Endodermal cell (in vitro differentiated cells): Measurements from ENCODE around the gene SPON1. TPM values are rescaled to one million over a fixed set of nuclear protein-coding genes. Genes with fewer than 3 reads are reported as not detected.
A peak's percentile ranks its signal among the peaks of the same experiment; 100 is the strongest.

Experiments
- DNase-seq: peaks from one replicate; pipeline ENCODE4 v3.0.0-alpha.2; 2017
- H3K27ac ChIP-seq: 2 replicates; pipeline ENCODE4 v1.5.1; 2013; ENCODE audit warnings: mild to moderate bottlenecking, low read depth, low read length, moderate library complexity
- H3K27me3 ChIP-seq: 2 replicates; pipeline ENCODE4 v1.6.1; 2013; ENCODE audit warnings: mild to moderate bottlenecking, low read length, moderate library complexity; ENCODE audit not compliant: insufficient read depth, control insufficient read depth, poor library complexity, severe bottlenecking
- H3K36me3 ChIP-seq: 2 replicates; pipeline ENCODE4 v1.7.0; 2013; ENCODE audit warnings: mild to moderate bottlenecking, low read length, moderate library complexity; ENCODE audit not compliant: control insufficient read depth, insufficient read depth
- H3K4me1 ChIP-seq: one replicate; pipeline ENCODE4 v1.7.0; 2013; ENCODE audit warnings: low read length; ENCODE audit not compliant: control insufficient read depth, insufficient read depth
- H3K4me3 ChIP-seq: 2 replicates; pipeline ENCODE4 v1.5.1; 2013; ENCODE audit warnings: mild to moderate bottlenecking, low read length, moderate library complexity
- H3K9ac ChIP-seq: 2 replicates; pipeline ENCODE4 v1.6.1; 2013; ENCODE audit warnings: mild to moderate bottlenecking, low read length, moderate library complexity; ENCODE audit not compliant: poor library complexity, severe bottlenecking; ENCODE audit errors: extremely low read depth
- H3K9me3 ChIP-seq: 2 replicates; pipeline ENCODE4 v1.6.1; 2013; ENCODE audit warnings: mild to moderate bottlenecking, low read length, moderate library complexity; ENCODE audit not compliant: control insufficient read depth
- H3K27ac Mint-ChIP-seq: 2 replicates; pipeline ENCODE4 v1.8.0; 2020; ENCODE audit warnings: mixed read lengths
- H3K27me3 Mint-ChIP-seq: 2 replicates; pipeline ENCODE4 v1.8.0; 2021; ENCODE audit warnings: mild to moderate bottlenecking, mixed read lengths; ENCODE audit not compliant: insufficient read depth
- H3K36me3 Mint-ChIP-seq: 2 replicates; pipeline ENCODE4 v1.8.0; 2020; ENCODE audit warnings: low read depth, mixed read lengths
- H3K4me1 Mint-ChIP-seq: 2 replicates; pipeline ENCODE4 v1.8.0; 2020; ENCODE audit warnings: mixed read lengths
- H3K4me3 Mint-ChIP-seq: 2 replicates; pipeline ENCODE4 v1.8.0; 2020; ENCODE audit warnings: mild to moderate bottlenecking, moderate library complexity, mixed read lengths
- H3K9me3 Mint-ChIP-seq: 2 replicates; pipeline ENCODE4 v1.8.0; 2020; ENCODE audit warnings: mild to moderate bottlenecking, mixed read lengths
- WGBS, 2 experiments: methylation state at CpG; one replicate each; pipeline versions ENCODE4 v1.1.5 to v1.1.7; 2013; ENCODE audit warnings: missing lambda C conversion rate in 2 of 2, mixed read lengths in 1 of 2; ENCODE audit not compliant: insufficient coverage in 1 of 2, insufficient read length in 1 of 2; 5-methylcytosine and 5-hydroxymethylcytosine counted together
- total RNA-seq, 2 donors: library from RNA; stranded (reverse); fragmentation: NEBNext Ultra II Directional in 1 of 2; extraction: Animal tissue kit (Norgen Biotek cat#: 25700) in 1 of 2; gene quantifications; 2 replicates in 1 of 2; 3 replicates in 1 of 2; pipeline ENCODE4 v1.2.1, GENCODE V29; 2021
- TF ChIP-seq, protein P1 (sequence below): fragments of 200-600 bp; sonication (generic); conservative IDR thresholded peaks from 2 replicates; pipeline ENCODE4 v1.5.0; 2021; ENCODE audit warnings: antibody characterized with exemption, mild to moderate bottlenecking

Gene SPON1
- total RNA-seq, 2 donors from 2014 or later = 0.13 to 1.6 TPM

DNA sequence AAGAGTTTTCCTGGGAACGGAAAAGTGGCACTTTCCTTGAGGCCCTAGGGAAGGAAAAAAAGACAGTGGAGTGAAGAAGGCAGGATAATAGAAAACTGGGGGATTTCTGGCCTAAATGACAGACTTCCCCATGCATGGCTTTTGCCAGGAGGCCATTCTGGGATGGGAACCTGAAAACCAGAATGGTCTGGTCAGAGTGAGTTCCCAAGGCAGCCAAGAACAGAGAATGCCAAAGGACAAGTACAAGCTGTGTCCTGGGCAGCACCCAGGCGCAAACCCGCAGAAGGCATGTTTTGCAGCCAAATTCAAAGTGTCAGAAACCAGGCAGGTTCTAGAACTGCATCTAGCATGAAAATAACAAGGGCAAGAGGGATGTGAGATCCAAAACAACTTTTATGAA is 162.4 kb downstream of the SPON1 start:
- TF ChIP-seq, protein P1, sequence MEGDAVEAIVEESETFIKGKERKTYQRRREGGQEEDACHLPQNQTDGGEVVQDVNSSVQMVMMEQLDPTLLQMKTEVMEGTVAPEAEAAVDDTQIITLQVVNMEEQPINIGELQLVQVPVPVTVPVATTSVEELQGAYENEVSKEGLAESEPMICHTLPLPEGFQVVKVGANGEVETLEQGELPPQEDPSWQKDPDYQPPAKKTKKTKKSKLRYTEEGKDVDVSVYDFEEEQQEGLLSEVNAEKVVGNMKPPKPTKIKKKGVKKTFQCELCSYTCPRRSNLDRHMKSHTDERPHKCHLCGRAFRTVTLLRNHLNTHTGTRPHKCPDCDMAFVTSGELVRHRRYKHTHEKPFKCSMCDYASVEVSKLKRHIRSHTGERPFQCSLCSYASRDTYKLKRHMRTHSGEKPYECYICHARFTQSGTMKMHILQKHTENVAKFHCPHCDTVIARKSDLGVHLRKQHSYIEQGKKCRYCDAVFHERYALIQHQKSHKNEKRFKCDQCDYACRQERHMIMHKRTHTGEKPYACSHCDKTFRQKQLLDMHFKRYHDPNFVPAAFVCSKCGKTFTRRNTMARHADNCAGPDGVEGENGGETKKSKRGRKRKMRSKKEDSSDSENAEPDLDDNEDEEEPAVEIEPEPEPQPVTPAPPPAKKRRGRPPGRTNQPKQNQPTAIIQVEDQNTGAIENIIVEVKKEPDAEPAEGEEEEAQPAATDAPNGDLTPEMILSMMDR = no peak

DNA sequence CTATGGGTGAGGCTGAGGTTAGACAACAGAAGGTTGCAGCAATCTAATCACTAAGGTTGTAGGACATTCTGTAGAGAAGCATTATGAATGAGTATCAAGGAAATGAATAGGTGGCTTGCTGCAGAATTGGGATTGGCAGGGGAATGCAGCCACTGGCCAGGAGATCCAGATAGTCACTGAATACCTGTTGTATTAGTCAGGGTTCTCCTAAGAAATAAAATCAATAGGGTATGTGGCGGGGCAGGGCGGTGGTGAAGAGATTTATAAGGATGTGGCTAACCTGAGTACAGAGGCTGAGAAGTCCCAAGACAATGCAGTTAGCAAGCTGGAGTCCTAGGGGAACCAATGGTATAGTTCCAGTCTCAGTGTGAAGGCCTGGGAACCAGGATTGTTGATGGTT is 163.0 kb downstream of the SPON1 start:
- no peak overlapping the region for H3K27ac Mint-ChIP-seq
- H3K27ac ChIP-seq = no peak overlapping the region
- H3K9me3 Mint-ChIP-seq = peaks cover 20% of the 10 kb centered on the region
- H3K36me3 Mint-ChIP-seq = no peaks in the 10 kb centered on the region
- WGBS, 2 experiments = 93 to 100% methylated on average over 2 of the region's 2 CpGs
- H3K4me3 Mint-ChIP-seq = no peak overlapping the region
- no peaks in the 10 kb centered on the region for H3K27me3 Mint-ChIP-seq
- no peaks in the 10 kb centered on the region for H3K27me3 ChIP-seq
- H3K4me3 ChIP-seq = no peak overlapping the region
- H3K36me3 ChIP-seq = no peaks in the 10 kb centered on the region
- no peak for DNase-seq
- no peaks in the 10 kb centered on the region for H3K4me1 Mint-ChIP-seq
- no peaks in the 10 kb centered on the region for H3K4me1 ChIP-seq
- H3K9me3 ChIP-seq = no peaks in the 10 kb centered on the region
- TF ChIP-seq, protein P1 = no peak
- no peak overlapping the region for H3K9ac ChIP-seq

More for the DNA sequence above, 162.4 kb downstream of the SPON1 start:
- no peak overlapping the region for H3K4me3 Mint-ChIP-seq
- H3K9me3 ChIP-seq = no peaks in the 10 kb centered on the region
- no peak for DNase-seq
- H3K4me3 ChIP-seq = no peak overlapping the region
- 93 to 97% methylated on average over 3 of the region's 3 CpGs for WGBS, 2 experiments
- H3K4me1 Mint-ChIP-seq = no peaks in the 10 kb centered on the region
- no peaks in the 10 kb centered on the region for H3K36me3 ChIP-seq
- no peak overlapping the region for H3K27ac Mint-ChIP-seq
- no peaks in the 10 kb centered on the region for H3K4me1 ChIP-seq
- no peak overlapping the region for H3K27ac ChIP-seq
- H3K27me3 ChIP-seq = no peaks in the 10 kb centered on the region
- H3K27me3 Mint-ChIP-seq = no peaks in the 10 kb centered on the region
- H3K9ac ChIP-seq = no peak overlapping the region
- no peaks in the 10 kb centered on the region for H3K36me3 Mint-ChIP-seq
- peaks cover 20% of the 10 kb centered on the region for H3K9me3 Mint-ChIP-seq

- Histone ChIP-seq H3K36me3 (no peaks in the 10 kb centered on the region), H3K4me1 (no peaks in the 10 kb centered on the region), H3K27ac (no peak overlapping the region), H3K9me3 (no peaks in the 10 kb centered on the region), H3K9ac (no peak overlapping the region), H3K27me3 (no peaks in the 10 kb centered on the region), H3K4me3 (no peak overlapping the region)
- DNase-seq = no peak
- no peaks in the 10 kb centered on the region for H3K27me3 Mint-ChIP-seq
- H3K4me1 Mint-ChIP-seq = peaks cover 3% of the 10 kb centered on the region
- TF ChIP-seq, protein P1 = peak; percentile 34
- H3K36me3 Mint-ChIP-seq = no peaks in the 10 kb centered on the region
- H3K27ac Mint-ChIP-seq = no peak overlapping the region
- H3K4me3 Mint-ChIP-seq = no peak overlapping the region
- WGBS, 2 experiments = 83 to 91% methylated on average over 1 to 4 of the region's 4 CpGs
- peaks cover 20% of the 10 kb centered on the region for H3K9me3 Mint-ChIP-seq
Observed at GRCh38 chr11:14127679-14128078, 165.2 kb downstream of the SPON1 start.
